Upper lobe of left lung (tissue), 6 donors: ENCODE data around the gene MAGOH. TPM values are rescaled to one million over a fixed set of nuclear protein-coding genes. Genes with fewer than 3 reads are reported as not detected.

Source experiments
- ATAC-seq, 2 donors: fragments of 200-7000 bp; cut with Tn5 transposase; one replicate each; pipeline ENCODE4 v1.9.1; 2022; ENCODE audit warnings: mild to moderate bottlenecking in 2 of 2, moderate library complexity in 2 of 2; ENCODE audit not compliant: low FRiP score in 2 of 2
- DNase-seq, 2 donors: peaks; one replicate each; pipeline ENCODE4 v3.0.0-alpha.2; 2019 to 2020
- H3K27ac ChIP-seq, 4 donors: fragments of 200-600 bp; sonication (generic); one replicate each; pipeline ENCODE4 v1.5.1; 2016 to 2019
- H3K27me3 ChIP-seq, 4 donors: fragments of 200-600 bp; sonication (generic); one replicate each; pipeline ENCODE4 v1.5.1; 2017 to 2019
- H3K36me3 ChIP-seq, 4 donors: fragments of 200-600 bp; sonication (generic); one replicate each; pipeline ENCODE4 v1.5.1; 2016 to 2019
- H3K4me1 ChIP-seq, 4 donors: fragments of 200-600 bp; sonication (generic); one replicate each; pipeline ENCODE4 v1.5.1; 2018 to 2019
- H3K4me3 ChIP-seq, 4 donors: fragments of 200-600 bp; sonication (generic); one replicate each; pipeline ENCODE4 v1.5.1; 2017 to 2019; ENCODE audit warnings: mild to moderate bottlenecking in 2 of 4, moderate library complexity in 1 of 4
- H3K9me3 ChIP-seq, 4 donors: fragments of 200-600 bp; sonication (generic); one replicate each; pipeline ENCODE4 v1.5.1; 2018 to 2019
- CTCF ChIP-seq, 6 experiments: fragments of 450-650 bp in 4 of 6; fragments of 200-600 bp in 2 of 6; sonication (generic) in 2 of 6; IDR thresholded peaks; one replicate each; pipeline ENCODE4 v1.5.1; 2016 to 2019; ENCODE audit warnings: antibody characterized with exemption in 6 of 6
- EP300 ChIP-seq, 4 donors: sonication (generic); formaldehyde crosslinking; IDR thresholded peaks; one replicate each; pipeline ENCODE4 v1.5.1; 2017; ENCODE audit warnings: antibody characterized with exemption in 4 of 4, control low read depth in 2 of 4
- POLR2A ChIP-seq, 4 donors: fragments of 450-650 bp; IDR thresholded peaks; one replicate each; pipeline ENCODE4 v1.5.1; 2016 to 2017; ENCODE audit warnings: antibody characterized with exemption in 4 of 4, mild to moderate bottlenecking in 2 of 4
- POLR2AphosphoS5 ChIP-seq, 2 donors: sonication (generic); formaldehyde crosslinking; IDR thresholded peaks; one replicate each; pipeline ENCODE4 v1.5.1; 2017; ENCODE audit warnings: antibody characterized with exemption in 2 of 2
- WGBS, 2 donors: methylation state at CpG; one replicate each; pipeline ENCODE4 v1.1.5; 2017 to 2018; 5-methylcytosine and 5-hydroxymethylcytosine counted together
- total RNA-seq, 6 donors: library from RNA; depleted of rRNA in 4 of 6; stranded (reverse); fragments of >200 nt in 4 of 6; gene quantifications; one replicate each; pipeline versions ENCODE4 v1.1.0 to v1.2.1, GENCODE V29; 2016 to 2021
- donor health status: DM: no; HTN: no; CAD: no; lungs with moderate emphysema.
- donor health status: DM: no; HTN: yes; CAD: no; lungs with severe emphysema.

The MAGOH gene
- total RNA-seq, 6 donors from 2014 or later: 18.6 to 49.8 (median 33.8) TPM

GRCh38 chr1:53182716-53183094, 55.6 kb downstream of the MAGOH start:
- Histone ChIP-seq H3K36me3 (no peaks in the 10 kb centered on the region), H3K4me3 (no peak overlapping the region), H3K4me1 (peaks cover 0 to 16% (median 9%) of the 10 kb centered on the region in 4 donors), H3K9me3 (no peaks in the 10 kb centered on the region), H3K27ac (peak overlapping the region in 3 of 4 donors; percentile 35 to 40 (median 36)), H3K27me3 (no peaks in the 10 kb centered on the region)
- 65 to 78% methylated on average over 3 of the region's 3 CpGs for WGBS, 2 donors
- no peak for TF ChIP-seq EP300 (IDR thresholded peaks at IDR 0.05)
- no peak for TF ChIP-seq CTCF (IDR thresholded peaks at IDR 0.05)
- no peak for TF ChIP-seq POLR2AphosphoS5 (IDR thresholded peaks at IDR 0.05)
- TF ChIP-seq POLR2A (IDR thresholded peaks at IDR 0.05): no peak
- DNase-seq (no peak), ATAC-seq (no peak)

DNA sequence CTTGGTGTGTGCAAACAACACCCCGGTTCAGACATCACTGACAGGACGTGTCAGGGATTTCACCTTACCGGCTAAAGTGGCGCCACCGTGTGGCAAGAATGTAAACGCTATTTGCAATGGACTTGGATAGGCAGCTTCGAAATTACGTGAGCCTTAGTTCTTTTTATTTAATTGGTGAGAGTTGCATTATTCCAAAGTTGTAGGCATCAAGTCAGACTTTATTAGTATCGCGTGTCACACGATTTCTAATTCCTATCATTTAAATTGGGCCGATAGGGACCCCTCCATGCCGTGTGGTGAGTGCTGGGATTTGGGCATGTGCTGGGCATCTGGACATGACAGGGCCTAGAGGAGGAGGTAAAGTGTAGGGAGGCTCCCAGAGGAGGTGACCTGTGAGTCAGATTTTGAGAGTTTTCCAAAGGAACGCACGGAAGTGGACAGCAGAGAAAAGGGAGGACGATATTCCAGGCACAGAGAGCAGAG, 56.2 kb downstream of the MAGOH start:
- ATAC-seq (peak; percentile 71 to 73), DNase-seq (peak in 1 of 2 donors; percentile 86)
- TF ChIP-seq CTCF (IDR thresholded peaks at IDR 0.05) (peak; percentile 75 to 86 (median 80)), EP300 (IDR thresholded peaks at IDR 0.05) (no peak), POLR2AphosphoS5 (IDR thresholded peaks at IDR 0.05) (no peak)
- no peaks in the 10 kb centered on the region for H3K9me3 ChIP-seq
- H3K27ac ChIP-seq: peak overlapping the region in 3 of 4 donors; percentile 35 to 40 (median 36)
- no peak overlapping the region for H3K4me3 ChIP-seq
- H3K27me3 ChIP-seq: no peaks in the 10 kb centered on the region
- peaks cover 2 to 17% (median 10%) of the 10 kb centered on the region in 4 donors for H3K4me1 ChIP-seq
- H3K36me3 ChIP-seq: no peaks in the 10 kb centered on the region
- 20 to 22% methylated on average over 16 of the region's 16 CpGs for WGBS, 2 donors

DNA sequence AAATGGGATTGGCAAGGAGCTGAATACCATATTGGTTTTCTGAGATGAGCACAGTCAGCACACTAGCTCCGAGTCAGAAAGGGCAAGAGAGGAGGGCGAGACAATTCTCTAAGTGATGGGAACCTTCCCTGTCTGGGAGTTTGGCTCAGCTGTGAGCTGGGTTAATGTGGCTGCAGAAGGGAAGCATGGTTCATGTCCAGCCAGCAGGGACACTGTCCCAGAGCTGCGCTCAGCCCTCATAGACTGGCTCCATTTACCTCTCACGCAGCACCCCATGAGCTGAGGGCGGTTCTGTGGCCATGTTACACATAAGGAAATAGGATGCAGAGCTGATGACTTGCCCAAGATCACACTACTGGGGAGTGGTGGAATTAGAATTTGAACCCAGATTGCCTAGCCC, 57.4 kb downstream of the MAGOH start:
- Histone ChIP-seq H3K36me3 (no peaks in the 10 kb centered on the region), H3K4me3 (no peak overlapping the region), H3K9me3 (no peaks in the 10 kb centered on the region), H3K4me1 (peaks cover 7 to 28% (median 20%) of the 10 kb centered on the region in 4 donors), H3K27ac (no peak overlapping the region), H3K27me3 (no peaks in the 10 kb centered on the region)
- 86 to 98% methylated on average over 5 of the region's 5 CpGs for WGBS, 2 donors
- no peak for TF ChIP-seq CTCF (IDR thresholded peaks at IDR 0.05)
- no peak for TF ChIP-seq POLR2A (IDR thresholded peaks at IDR 0.05)
- TF ChIP-seq EP300 (IDR thresholded peaks at IDR 0.05): no peak
- TF ChIP-seq POLR2AphosphoS5 (IDR thresholded peaks at IDR 0.05): no peak
- no peak for DNase-seq
- no peak for ATAC-seq

DNA sequence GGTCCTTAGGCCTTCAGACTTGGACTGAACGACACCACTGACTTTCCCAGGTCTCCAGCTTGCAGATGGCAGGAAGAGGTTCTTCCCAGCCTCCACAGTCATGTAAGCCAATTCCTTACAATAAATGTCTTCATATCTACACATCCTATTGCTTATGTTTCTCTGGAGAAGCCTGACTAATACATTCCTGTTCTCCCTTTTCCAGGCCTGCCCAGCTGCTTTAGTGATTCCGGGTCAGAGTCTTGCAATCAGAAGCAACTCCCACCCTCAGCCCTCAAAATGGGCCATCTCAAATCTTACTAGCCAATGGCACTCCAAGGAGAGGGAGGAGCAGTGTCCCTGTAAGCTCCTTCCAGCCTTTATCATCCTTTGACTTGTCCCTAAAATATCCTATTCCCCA, 58.1 kb downstream of the MAGOH start:
- 85 to 90% methylated on average over 2 of the region's 2 CpGs for WGBS, 2 donors
- H3K4me1 ChIP-seq: peaks cover 7 to 31% (median 22%) of the 10 kb centered on the region in 4 donors
- ATAC-seq: no peak

More for the DNA sequence above, 58.1 kb downstream of the MAGOH start:
- Histone ChIP-seq H3K4me3 (no peak overlapping the region), H3K36me3 (no peaks in the 10 kb centered on the region), H3K9me3 (no peaks in the 10 kb centered on the region), H3K27me3 (no peaks in the 10 kb centered on the region), H3K27ac (no peak overlapping the region)
- DNase-seq: no peak
- TF ChIP-seq CTCF (IDR thresholded peaks at IDR 0.05): no peak
- TF ChIP-seq EP300 (IDR thresholded peaks at IDR 0.05): no peak
- TF ChIP-seq POLR2A (IDR thresholded peaks at IDR 0.05): no peak
- TF ChIP-seq POLR2AphosphoS5 (IDR thresholded peaks at IDR 0.05): no peak

Other genes starting within 250 kb of the MAGOH start
- 10 to 100 TPM; 15.2 to 87.1 (median 53.1) TPM for gene PODN, start 176.3 kb downstream of the MAGOH start, total RNA-seq
- gene SLC1A7, start 95.9 kb downstream of the MAGOH start, total RNA-seq: 1 to 10 TPM in 2 of 6 donors, under 1 TPM in 2, not detected in 2; 0.37 to 1.3 (median 0.77) TPM
- gene CPT2, start 41.7 kb downstream of the MAGOH start, total RNA-seq: 10 to 100 TPM; 16.8 to 39.2 (median 27.6) TPM
- 10 to 100 TPM; 28.0 to 61.3 (median 42.4) TPM for gene CZIB, start 17.9 kb downstream of the MAGOH start, total RNA-seq
- gene LRP8, start 89.6 kb upstream of the MAGOH start, total RNA-seq: 10 to 100 TPM in 4 of 6 donors, 1 to 10 TPM in 2; 4.6 to 23.0 (median 11.1) TPM
- gene DMRTB1, start 220.9 kb upstream of the MAGOH start, total RNA-seq: not detected